Measurements from ENCODE around the gene AP2A2.

The AP2A2 gene

GRCh38 chr11:1035577-1036283 lies 110.1 kb downstream of the AP2A2 start:
- H3K36me3 Mint-ChIP-seq, result no peaks in the 10 kb centered on the region

GRCh38 chr11:1036303-1036923 lies 110.7 kb downstream of the AP2A2 start, which contains the start of gene MUC6:
TSS of gene MUC6 (minus strand) at chr11:1036718. CDS start at chr11:1036655, 63 bp downstream.
- H3K4me3 Mint-ChIP-seq, result no peak within 1 kb of the TSS
- no peak within 1 kb of the TSS for H3K27ac Mint-ChIP-seq
- peaks cover 6% of the 10 kb centered on the region for H3K9me3 Mint-ChIP-seq
- no peaks in the 10 kb centered on the region for H3K36me3 Mint-ChIP-seq
- H3K27me3 Mint-ChIP-seq, result no peaks in the 10 kb centered on the region
- CTCF ChIA-PET, result no interaction called here
- no peaks in the 10 kb centered on the region for H3K4me1 Mint-ChIP-seq
- DNase-seq, result no peak

More at GRCh38 chr11:1035577-1036283, 110.1 kb downstream of the AP2A2 start:
- DNase-seq, result no peak
- no peak overlapping the region for H3K4me3 Mint-ChIP-seq
- peaks cover 6% of the 10 kb centered on the region for H3K9me3 Mint-ChIP-seq
- no peaks in the 10 kb centered on the region for H3K4me1 Mint-ChIP-seq
- H3K27me3 Mint-ChIP-seq, result no peaks in the 10 kb centered on the region
- CTCF ChIA-PET, result no interaction called here
- H3K27ac Mint-ChIP-seq, result no peak overlapping the region

- CTCF ChIA-PET, result no interaction called here
- H3K27me3 Mint-ChIP-seq, result no peaks in the 10 kb centered on the region
- no peaks in the 10 kb centered on the region for H3K36me3 Mint-ChIP-seq
- H3K9me3 Mint-ChIP-seq, result peaks cover 6% of the 10 kb centered on the region
- H3K4me1 Mint-ChIP-seq, result no peaks in the 10 kb centered on the region
- H3K4me3 Mint-ChIP-seq, result no peak overlapping the region
- no peak overlapping the region for H3K27ac Mint-ChIP-seq
- DNase-seq, result no peak
These were observed 111.3 kb downstream of the AP2A2 start for GRCh38 chr11:1036931-1037330.

GRCh38 chr11:1037506-1038055 lies 111.9 kb downstream of the AP2A2 start:
- H3K36me3 Mint-ChIP-seq, result no peaks in the 10 kb centered on the region
- no peaks in the 10 kb centered on the region for H3K27me3 Mint-ChIP-seq
- no peak overlapping the region for H3K27ac Mint-ChIP-seq
- H3K4me3 Mint-ChIP-seq, result no peak overlapping the region
- peaks cover under 1% of the 10 kb centered on the region for H3K9me3 Mint-ChIP-seq
- CTCF ChIA-PET, result no interaction called here
- H3K4me1 Mint-ChIP-seq, result no peaks in the 10 kb centered on the region
- no peak for DNase-seq

GRCh38 chr11:1038361-1038760 lies 112.7 kb downstream of the AP2A2 start:
- H3K4me3 Mint-ChIP-seq, result no peak overlapping the region
- H3K27me3 Mint-ChIP-seq, result no peaks in the 10 kb centered on the region
- no peak overlapping the region for H3K27ac Mint-ChIP-seq
- no peaks in the 10 kb centered on the region for H3K9me3 Mint-ChIP-seq
- DNase-seq, result no peak
- CTCF ChIA-PET, result no interaction called here
- no peaks in the 10 kb centered on the region for H3K36me3 Mint-ChIP-seq
- no peaks in the 10 kb centered on the region for H3K4me1 Mint-ChIP-seq

GRCh38 chr11:1038921-1039320 lies 113.3 kb downstream of the AP2A2 start:
- no peak for DNase-seq
- Mint-ChIP-seq H3K9me3 (no peaks in the 10 kb centered on the region), H3K4me1 (no peaks in the 10 kb centered on the region), H3K27ac (no peak overlapping the region), H3K36me3 (no peaks in the 10 kb centered on the region), H3K4me3 (no peak overlapping the region), H3K27me3 (peaks cover 3% of the 10 kb centered on the region)
- CTCF ChIA-PET, result no interaction called here

GRCh38 chr11:1039481-1040427 lies 114.1 kb downstream of the AP2A2 start:
- no peak overlapping the region for H3K27ac Mint-ChIP-seq
- H3K36me3 Mint-ChIP-seq, result no peaks in the 10 kb centered on the region
- H3K9me3 Mint-ChIP-seq, result no peaks in the 10 kb centered on the region
- H3K4me3 Mint-ChIP-seq, result no peak overlapping the region
- H3K27me3 Mint-ChIP-seq, result peaks cover 8% of the 10 kb centered on the region
- CTCF ChIA-PET, result no interaction called here
- H3K4me1 Mint-ChIP-seq, result no peaks in the 10 kb centered on the region
- no peak for DNase-seq

- H3K9me3 Mint-ChIP-seq, result no peaks in the 10 kb centered on the region
- H3K36me3 Mint-ChIP-seq, result no peaks in the 10 kb centered on the region
- no peak for DNase-seq
- H3K4me1 Mint-ChIP-seq, result no peaks in the 10 kb centered on the region
- CTCF ChIA-PET, result no interaction called here
- H3K27ac Mint-ChIP-seq, result no peak overlapping the region
- no peak overlapping the region for H3K4me3 Mint-ChIP-seq
- H3K27me3 Mint-ChIP-seq, result peaks cover 8% of the 10 kb centered on the region
These were observed 114.9 kb downstream of the AP2A2 start for GRCh38 chr11:1040428-1041148.

GRCh38 chr11:1041149-1041467 lies 115.4 kb downstream of the AP2A2 start:
- H3K9me3 Mint-ChIP-seq, result no peaks in the 10 kb centered on the region
- H3K4me1 Mint-ChIP-seq, result no peaks in the 10 kb centered on the region
- no peaks in the 10 kb centered on the region for H3K36me3 Mint-ChIP-seq
- H3K27me3 Mint-ChIP-seq, result peaks cover 10% of the 10 kb centered on the region
- no peak overlapping the region for H3K27ac Mint-ChIP-seq
- no peak for DNase-seq
- CTCF ChIA-PET, result no interaction called here
- H3K4me3 Mint-ChIP-seq, result no peak overlapping the region

GRCh38 chr11:1041471-1041870 lies 115.8 kb downstream of the AP2A2 start:
- CTCF ChIA-PET, result interaction anchor here (1.6 kb wide), 1 partner anchor 10 kb away, joined by 5 read pairs; no protein-coding TSS in a partner anchor
- no peaks in the 10 kb centered on the region for H3K9me3 Mint-ChIP-seq

GRCh38 chr11:1041936-1042608 lies 116.4 kb downstream of the AP2A2 start:
- Mint-ChIP-seq H3K4me1 (no peaks in the 10 kb centered on the region), H3K27ac (no peak overlapping the region), H3K36me3 (no peaks in the 10 kb centered on the region), H3K4me3 (no peak overlapping the region), H3K9me3 (no peaks in the 10 kb centered on the region), H3K27me3 (peaks cover 11% of the 10 kb centered on the region)
- no peak for DNase-seq
- CTCF ChIA-PET, result interaction anchor here (1.6 kb wide), 1 partner anchor 9 kb away, joined by 5 read pairs; no protein-coding TSS in a partner anchor

More at GRCh38 chr11:1041471-1041870, 115.8 kb downstream of the AP2A2 start:
- H3K27ac Mint-ChIP-seq, result no peak overlapping the region
- peaks cover 11% of the 10 kb centered on the region for H3K27me3 Mint-ChIP-seq
- DNase-seq, result no peak
- H3K36me3 Mint-ChIP-seq, result no peaks in the 10 kb centered on the region
- no peak overlapping the region for H3K4me3 Mint-ChIP-seq
- no peaks in the 10 kb centered on the region for H3K4me1 Mint-ChIP-seq

GRCh38 chr11:1042626-1043562 lies 117.2 kb downstream of the AP2A2 start:
- CTCF ChIA-PET, result interaction anchor here (1.6 kb wide), 1 partner anchor 9 kb away, joined by 5 read pairs; no protein-coding TSS in a partner anchor
- no peak overlapping the region for H3K4me3 Mint-ChIP-seq
- H3K36me3 Mint-ChIP-seq, result no peaks in the 10 kb centered on the region
- no peak overlapping the region for H3K27ac Mint-ChIP-seq
- peaks cover 17% of the 10 kb centered on the region for H3K27me3 Mint-ChIP-seq
- no peaks in the 10 kb centered on the region for H3K9me3 Mint-ChIP-seq
- DNase-seq, result no peak
- no peaks in the 10 kb centered on the region for H3K4me1 Mint-ChIP-seq

Measured in activated naive CD4-positive, alpha-beta T cell treated with anti-CD3 and anti-CD28 coated beads, Interleukin-2, amount 10 ng/mL, durations not matched to agents 7 days and 5 days (primary cell).